GM21576 (cell line): ENCODE results near the gene ASB16.
A peak's percentile ranks its signal among the peaks of the same experiment; 100 is the strongest.

Source experiments
- ATAC-seq: cut with Tn5 transposase; IDR thresholded peaks from one replicate; pipeline ENCODE4 v1.9.1; 2021; ENCODE audit warnings: mild to moderate bottlenecking, moderate library complexity; ENCODE audit not compliant: unreplicated experiment

ASB16 gene

DNA sequence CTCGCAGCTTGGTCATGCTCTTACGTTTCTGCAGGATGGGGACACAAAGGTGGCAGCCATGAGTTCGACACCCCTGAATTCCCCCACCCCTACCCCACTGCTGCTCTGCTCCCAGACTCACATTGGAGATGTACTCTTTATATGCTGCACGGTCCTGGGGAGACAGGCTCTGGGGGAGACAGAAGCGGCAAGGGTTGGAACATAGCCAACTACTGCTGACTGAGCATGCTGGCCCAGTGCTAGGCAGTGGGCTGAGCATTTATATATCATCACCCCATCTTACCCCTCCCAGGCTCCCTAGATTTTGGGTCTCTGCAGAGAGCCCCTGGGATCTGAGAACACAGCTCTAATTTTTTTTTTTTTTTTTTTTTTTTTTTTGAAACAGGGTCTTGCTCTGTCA is 37.2 kb downstream of the ASB16 start:
- ATAC-seq: no peak

DNA sequence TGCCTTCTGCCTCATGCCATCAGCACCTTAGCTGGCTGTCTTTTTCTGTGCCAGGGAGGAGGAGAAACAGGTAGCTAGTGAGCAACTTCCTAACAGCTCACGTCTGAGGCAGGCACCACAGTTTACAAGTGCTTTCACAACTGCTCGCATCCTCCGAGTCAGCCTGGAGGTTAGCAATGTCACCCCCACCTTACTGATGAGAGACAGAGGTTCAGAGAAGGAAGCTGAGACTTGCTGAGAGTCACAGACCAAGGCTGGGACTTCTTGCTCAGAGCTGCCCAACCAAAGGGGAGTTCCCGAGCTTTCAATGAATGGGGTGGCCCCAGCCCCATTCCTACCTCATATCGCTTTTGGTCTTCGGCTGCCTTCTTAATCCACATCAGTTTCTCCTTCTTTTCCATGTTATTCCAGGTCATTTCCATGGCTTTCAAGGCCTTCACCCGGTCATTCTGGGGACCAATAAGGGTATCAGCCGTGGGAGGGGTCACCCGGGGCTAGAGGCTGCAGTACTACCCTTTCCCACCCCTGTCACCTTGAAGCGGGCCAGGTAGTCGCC is 39.4 kb downstream of the ASB16 start:
- ATAC-seq: no peak

DNA sequence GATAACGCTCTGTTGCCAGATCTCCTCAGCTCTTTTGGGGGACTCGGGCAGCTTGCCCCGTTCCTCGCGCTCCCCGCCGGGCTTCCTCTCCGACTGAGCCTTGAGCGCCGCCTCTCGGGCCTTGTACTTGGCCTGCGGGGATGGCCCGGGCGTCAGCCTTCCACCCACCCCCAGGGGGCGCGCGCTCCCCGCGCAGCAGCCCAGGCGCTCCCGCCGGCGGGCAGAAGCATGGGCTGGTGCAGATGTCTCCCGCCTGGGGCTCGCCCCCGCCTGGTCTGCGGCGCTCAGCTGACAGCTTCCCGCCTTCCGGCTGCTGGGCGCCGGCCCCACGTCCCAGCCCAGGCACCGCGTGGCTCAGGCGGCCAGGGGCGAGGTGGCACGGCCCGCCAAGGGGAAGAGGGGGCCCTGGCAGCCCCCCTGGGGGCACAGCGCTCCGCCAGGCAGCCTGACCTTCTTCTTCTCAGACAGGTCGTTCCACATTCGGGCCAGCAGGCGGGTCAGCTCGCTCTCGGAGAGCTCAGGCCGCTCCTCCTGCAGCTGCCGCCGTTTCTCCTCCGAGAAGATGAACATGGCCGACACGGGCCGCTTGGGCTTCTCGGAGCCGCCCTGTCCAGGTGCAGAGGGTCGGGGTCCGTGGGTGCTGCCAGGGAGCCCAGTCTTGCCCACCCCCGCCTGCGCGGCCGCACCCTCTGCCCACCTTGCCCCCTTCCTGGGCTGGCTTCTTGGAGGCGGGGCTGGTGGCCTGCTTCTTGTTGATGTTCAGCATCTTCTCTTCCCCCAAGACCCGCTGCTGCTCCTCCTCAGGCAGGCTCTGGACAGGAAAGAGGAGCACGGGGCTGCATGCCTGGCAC is 40.1 kb downstream of the ASB16 start:
- peak; percentile 81 for ATAC-seq

DNA sequence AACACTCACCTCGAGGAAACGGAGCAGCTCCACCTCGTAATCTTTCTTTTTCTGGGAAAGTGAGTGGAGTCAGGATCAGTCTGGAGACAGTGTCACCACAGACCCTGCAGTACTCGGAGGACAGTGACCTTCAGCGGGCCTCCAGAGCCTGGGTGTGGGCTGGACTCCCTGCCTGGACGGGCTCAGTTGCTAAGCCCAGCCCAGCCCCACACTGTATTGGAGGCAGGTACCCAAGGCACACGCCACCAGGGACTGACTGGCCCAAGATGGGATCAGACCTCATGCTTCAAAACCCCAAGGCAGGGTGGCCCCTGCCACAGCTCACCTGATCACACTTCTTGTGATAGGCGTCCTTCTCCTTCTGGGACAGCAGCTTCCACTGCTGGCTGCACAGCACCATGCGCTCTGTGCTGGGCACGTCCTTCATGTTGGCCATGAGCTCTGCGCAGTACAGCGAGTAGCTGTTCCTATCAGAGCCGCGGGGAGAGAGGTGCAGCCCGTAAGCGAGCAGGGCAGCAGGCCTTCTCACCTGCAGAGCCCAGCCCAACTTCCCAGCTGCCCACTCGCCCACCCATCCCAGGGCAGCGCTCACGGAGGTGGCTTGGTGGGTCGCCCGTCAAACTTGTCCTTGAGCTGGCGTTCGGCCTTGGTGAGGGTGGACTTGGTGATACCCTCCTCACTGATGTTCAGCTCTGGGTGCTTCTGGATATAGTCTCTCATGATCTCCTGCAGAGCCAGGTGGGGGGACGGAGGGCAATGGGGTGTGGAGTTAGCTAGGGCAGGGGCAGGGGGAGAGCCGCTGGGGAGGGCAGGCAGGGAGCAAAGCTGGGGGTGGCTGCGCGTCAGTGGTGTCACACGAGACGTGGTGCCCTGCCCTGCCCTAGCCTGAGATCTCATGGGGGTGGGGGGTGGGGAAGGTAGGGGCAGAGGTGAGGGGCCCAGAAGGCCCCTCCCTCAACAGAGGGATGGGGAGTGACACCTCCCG is 41.1 kb downstream of the ASB16 start:
- ATAC-seq: no peak

DNA sequence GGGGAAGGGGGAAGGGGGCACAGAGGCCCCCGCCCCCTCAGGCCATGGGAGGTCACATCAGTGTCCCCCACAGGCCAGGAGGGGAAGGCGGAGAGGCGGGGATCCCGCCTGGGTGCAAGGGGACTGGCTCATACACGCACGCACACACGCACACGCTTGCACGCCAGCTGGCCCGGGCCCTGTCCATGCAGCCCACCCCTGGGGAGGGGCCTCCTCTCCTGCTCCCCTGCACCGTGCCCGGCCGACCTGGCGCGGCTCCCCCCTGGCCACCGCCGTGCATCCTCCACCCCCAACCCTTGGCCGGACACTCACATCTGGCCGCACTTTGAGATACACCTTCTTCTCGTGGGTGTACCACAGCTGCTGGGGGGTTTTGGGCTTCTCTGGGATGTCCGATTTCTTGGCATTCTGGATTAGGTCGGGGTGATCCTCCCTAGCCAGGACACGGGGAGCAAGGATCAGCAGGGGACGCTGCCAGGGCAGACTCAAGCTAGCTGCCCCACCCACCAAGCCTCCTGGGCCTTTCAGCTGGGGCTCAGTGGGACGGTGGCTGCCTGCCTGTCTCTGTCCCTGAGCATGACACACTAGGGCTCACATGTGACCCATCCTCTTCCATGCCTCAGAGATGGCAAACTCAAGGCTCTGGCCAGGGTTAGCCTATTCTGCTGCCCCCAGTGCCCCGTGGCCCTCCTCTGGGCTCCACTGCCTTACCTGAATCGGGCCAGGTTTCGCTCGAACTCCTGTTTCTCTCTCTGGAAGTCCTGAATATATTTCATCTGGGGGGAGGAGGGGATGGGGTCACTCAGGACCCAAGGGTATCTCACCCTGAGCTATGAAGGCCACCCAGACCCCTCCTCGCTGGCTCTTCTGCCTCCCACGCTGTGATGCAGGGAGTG is 42.3 kb downstream of the ASB16 start:
- ATAC-seq: no peak

DNA sequence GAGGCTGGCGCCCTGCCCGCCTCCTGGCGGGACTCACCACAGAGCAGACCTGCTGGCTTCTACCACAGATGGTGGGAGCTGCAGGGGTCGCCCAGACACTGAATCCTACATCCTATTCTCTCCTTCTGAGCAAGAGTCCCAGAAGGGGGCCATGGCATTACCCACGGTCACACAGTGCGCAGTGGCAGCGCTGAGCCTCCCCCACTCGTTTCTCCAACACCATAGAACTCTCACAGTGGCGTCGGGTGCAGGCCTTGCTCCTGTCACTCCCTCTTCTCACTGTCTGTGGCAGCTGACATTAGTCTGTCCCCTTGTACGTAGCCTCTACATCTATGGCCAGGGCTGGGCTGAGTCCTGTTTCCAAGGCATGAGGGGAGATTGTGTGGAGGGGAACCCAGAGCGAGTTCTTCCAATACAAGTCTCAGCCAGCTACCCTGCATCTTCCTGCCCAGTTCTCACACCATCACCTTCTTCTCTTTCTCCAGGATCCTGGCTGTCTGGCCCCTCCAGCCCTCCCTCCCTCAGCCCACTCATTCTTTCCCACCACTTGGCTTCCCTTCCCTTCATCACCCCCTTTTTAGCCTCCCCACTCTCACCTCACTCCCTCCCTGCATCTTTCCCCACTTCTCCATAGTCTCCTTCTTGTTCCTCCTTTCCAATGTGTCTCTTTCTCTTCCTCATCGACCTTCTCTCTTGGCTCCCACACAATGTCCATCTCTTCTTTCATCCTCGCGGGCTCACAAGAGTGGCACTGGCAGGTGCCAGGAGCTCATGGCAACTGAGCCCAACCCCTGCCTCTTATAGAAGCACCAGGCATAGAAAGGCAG is 43.1 kb downstream of the ASB16 start:
- no peak for ATAC-seq

DNA sequence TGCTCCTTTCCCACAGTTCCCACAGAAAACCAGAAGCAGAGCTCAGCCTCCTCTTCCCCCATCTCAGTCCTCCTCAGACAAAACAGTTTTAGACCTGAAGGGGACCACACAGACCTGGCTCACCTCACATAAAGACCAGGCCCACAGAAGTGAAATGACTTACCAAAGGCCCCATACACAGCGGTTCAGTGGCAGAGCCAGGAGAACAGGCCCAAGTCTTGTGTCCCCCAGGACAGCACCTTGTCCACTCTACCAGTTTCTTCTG is 43.7 kb downstream of the ASB16 start:
- no peak for ATAC-seq

DNA sequence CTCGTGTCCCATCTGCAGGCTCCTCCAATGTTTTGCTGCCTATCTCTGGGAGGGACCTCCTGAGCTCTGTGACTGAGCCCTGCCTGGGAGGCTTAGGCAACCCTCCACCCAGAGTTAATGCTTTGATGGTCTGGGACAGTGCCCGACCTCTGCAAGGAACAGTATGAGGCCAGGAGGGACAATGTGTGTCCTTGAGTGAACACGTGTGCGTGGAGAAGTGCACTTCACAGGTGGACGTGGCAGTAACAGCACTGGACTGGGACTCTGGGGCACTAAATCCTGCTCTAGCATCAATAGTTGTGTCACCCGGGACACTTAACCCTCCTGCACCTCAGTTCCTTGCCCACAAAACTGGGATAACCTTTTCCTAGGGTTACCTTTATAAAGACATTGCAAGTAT is 44.4 kb downstream of the ASB16 start:
- ATAC-seq: no peak

DNA sequence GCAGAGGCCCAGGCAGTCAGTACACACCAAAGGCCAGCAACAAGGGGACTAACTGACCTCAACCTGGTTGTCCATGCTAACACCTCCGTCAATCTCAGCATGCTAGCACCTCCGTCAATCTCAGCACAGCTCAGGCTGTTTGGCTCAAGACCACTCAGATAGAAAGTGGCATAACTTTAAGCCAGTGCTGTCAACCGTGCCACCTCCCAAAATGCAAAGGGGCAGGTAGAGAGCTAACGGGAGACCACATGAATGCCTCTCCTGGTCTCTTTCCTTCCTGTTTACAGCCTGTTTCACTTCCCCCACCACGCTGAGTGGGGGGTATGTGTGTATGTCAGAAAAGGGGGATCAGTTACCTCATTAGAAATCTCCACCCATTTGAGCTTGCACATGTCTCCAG is 45.7 kb downstream of the ASB16 start:
- no peak for ATAC-seq

DNA sequence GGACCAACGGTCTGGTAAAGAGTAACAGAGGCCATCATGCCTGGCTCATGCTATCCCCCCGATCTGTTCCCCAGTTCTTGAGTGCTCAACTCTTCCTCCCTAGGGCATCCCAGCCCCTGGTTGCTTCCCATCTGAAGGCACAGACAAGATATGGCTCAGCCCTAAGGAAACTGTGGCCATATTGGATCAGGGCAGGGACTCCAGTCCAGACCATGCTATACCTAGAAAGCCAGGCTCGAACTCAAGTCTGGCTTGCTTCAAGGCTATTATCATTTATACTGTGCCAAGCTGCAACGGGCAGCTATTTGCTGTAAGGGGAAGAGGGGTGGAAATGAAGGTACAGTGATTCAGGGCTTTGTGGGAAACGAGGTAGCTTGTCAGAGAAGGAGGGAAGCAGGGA is 46.2 kb downstream of the ASB16 start:
- ATAC-seq: no peak

DNA sequence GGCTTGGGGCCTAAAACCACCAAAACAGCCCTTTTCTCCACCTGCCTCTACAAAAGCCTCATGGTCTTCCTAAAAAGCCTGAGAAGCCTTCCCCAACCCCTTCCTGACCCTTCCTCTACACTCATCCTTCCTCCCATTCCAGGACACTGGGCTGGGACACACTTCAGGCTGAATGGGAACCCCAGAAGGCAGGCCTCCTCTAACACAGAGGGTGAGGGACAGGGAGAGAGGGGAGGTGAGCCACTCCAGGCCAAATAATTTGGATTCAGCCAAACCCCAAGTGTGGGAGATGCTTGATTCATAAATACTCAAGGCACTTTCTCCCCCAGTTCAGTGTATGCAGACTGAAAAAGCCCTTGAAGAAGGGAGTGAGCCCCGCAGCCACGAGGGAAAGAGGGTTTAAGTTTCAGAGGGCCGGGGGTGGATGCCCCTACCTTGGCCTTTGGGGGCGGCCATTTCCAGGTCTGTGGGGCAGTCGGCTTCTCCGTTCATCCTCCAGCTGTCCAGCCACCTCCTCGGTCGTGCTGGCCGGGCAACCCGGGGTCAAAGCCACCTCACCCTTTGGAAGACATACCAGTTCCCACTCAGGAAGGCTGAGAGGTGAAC is 47.3 kb downstream of the ASB16 start:
- no peak for ATAC-seq

DNA sequence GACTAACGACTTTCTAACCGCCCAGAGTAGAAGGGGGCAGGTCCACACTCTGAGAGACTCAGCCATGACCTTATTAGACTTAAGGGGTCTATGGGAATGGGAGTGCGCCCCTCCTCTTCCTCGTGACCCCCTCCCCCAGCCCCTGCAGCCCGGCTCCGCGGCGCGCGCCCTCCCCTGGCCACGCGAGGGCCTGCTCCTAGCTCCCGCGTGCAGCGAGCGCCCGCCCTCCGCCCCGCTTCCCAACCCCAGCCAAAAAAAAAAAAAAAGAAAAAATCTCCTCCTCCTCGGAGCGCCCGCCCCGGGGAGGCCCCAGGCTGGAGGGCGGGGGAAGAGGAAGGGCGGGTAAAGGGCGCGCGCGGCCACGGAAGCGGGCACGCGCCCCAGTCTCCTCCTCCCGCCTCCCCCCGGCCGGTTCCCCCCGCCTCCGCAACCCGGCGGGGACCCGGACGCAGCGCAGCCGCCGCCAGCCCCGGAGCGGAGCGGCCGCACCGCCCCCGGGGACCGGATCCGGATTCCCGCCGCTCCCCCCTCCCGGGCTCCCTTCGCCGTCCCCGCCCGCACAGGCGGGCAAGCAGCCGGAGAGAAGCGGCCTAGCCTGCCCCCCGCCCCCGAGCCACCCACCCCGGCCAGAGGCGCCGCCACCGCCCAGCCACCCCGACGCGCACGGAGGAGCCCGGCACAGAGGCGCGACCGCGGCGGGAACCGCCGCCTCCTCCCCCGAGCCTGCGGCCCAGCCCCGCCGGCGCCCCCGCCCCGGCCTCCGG is 48.0 kb downstream of the ASB16 start:
- peak; percentile 26 for ATAC-seq

DNA sequence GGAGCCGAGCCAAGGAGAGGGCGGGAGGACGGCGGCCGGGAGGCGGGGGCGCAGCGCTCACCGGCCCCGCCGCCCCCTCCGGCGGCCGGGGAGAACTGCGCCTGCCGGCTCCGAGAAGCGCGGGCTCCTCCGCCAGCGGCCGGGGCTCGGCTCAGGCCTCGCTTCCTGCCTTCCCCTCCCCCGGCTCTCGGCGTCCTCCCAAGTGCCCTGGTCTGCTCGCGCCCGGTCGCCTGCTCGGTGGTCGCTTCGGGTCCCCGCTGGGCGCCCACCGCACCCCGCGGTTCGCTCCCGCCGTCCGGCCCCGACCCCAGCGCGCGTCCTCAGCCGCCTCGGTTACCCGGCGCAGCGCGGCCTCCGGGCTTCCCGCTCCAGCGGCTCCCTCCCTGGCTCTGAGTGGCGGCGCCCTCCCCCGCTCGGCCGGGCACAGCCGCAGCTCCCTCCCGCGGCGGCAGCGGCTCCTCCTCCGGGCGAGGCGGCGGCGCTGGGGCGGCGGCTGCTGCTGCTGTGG is 48.7 kb downstream of the ASB16 start:
- ATAC-seq: peak; percentile 24

DNA sequence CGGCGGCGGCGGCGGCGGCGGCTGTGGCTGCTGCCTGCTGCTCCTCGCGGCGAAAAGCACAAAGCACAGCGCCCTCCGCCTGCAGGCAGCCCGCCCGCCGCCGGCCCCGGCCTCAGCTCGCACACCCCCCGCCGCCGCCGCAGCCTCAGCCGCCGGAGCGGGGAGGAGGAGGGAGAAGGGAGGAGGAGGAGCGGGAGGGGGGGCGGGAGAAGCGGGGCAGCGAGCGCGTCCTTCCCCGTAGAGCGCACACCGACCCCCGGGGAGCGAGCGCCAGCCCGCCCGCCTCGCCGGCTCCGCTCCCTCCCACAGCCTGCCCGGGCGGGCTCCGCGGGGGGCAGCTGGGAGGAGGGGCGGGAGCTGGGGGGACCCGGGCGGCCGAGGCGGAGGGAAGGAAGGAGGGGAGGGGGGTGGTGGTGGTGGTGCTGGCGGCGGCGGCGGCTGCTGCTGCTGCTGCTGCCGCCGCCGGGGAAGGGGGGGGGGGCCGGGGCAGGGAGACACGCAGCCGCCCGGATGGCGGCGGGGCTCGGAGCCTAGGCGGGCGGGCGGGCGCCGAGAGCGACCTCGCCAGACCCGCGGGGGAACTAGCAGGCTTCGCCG is 49.2 kb downstream of the ASB16 start, which contains the start of gene UBTF:
TSS of gene UBTF (minus strand) at position 60 of the 597 bp plus-strand sequence. CDS start 1,446 bp downstream, outside the sequence.
- no peak for ATAC-seq

DNA sequence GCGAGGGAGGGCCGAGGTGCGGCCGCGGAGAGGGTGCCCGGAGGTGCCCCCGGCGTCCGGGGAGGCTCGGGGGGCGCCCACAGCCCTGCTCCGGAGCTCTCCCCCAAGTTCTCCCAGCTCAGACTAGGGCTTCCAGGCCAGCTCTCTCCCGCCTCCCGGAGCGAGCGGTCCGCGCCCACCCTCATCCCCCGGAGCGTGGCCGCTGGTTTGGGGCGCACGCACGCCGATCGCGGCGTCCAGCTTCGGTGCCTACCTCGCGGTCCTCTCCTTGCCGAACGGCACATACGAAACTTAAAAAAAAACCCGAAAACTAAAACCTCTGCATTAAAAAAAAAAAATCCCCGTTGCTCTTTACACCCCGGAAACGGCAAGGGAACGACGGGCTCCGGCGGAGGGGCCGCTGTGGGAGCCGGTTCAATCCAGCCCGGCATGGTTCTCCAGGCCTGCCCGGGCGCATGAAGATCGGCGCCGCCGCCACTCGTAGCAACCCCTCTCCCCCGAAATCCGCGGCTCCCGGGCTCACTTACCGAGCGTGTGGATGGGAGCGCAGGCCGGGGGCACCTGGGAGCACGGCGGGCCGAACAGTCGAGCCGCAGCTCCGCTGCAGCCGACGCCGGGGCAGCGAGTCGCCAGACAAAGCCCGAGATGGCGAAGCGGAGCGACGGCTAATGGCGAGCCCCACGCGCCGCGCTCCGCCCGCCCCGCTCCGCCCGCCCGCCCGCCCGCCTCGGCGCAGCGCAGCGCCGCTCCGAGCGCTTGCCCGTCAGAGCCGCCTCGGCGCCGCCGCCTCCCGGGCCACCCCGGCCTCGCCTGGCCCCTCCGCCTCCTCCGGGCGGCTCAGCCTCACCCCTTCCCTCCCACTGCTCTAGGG is 49.9 kb downstream of the ASB16 start:
- no peak for ATAC-seq

DNA sequence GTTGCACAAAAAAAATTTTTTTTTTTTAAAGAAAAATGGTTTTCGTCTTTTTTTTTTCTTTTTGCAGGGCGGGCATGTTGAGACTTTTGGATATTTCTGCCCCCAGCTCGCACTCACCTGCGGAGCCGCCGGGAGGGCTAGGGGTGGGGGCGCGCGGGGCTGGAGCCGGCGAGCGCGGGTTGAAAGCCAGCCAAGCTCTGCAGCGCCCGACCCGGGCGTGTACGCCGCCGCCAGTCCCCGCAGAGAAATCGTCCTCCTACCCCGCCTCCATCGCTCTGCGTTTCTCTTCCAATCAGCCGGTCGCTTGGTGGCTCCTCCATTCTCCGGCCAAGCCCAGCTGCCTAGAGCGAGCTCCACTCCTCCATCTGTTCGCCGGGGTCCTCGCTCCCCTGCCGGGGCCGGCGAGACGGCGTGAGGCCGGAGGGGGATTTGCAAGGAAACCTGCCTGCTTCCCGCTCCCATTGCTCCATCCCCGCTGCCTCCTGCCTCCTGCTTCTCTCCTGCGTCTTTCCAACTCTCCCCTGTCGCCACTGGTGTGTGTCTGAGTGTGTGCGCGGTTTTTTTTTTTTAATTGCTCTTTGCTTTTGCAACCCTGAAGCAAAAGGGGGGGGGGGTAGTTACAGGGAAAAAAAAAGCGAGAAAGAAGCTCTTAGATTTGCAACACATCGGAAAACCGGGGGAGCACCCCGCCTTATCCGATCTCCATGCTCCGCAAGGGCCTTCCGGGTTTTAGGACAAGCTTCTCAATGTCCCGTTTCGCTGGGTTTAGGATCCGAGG is 50.8 kb downstream of the ASB16 start:
- ATAC-seq: no peak

DNA sequence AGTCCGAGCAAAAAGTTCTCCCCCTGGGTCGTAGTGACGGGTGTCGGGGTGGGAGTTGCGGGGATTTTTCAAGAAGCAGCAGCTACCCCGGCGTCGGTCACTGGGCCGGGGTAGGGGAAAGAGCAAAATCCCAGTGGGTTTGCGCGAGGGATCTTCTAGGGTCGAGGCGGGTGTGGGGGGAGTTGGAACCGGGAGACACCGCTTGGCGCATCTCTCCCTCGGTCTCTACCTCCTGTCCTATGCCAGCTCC is 51.3 kb downstream of the ASB16 start:
- no peak for ATAC-seq
